Measurements from ENCODE around the gene DUSP9.
"Not testable (repeated sequence)": the region's sequence is repeated elsewhere in the genome, so short reads cannot be mapped to it uniquely, and the experiment has no call there.

The DUSP9 gene

GRCh38 chrX:153672531-153673427 lies 25.8 kb downstream of the DUSP9 start:
- DNase-seq (ENCODE audit: low spot score), result no peak

- no peak for DNase-seq (ENCODE audit: low spot score)
Measured at GRCh38 chrX:153673428-153674218, 26.6 kb downstream of the DUSP9 start, which contains the start of gene PNCK. Gene PNCK, minus strand, starts transcription at chrX:153673813. Its CDS starts 737 bp downstream, at chrX:153673076.

- no peak for DNase-seq (ENCODE audit: low spot score)
Measured at GRCh38 chrX:153674219-153674851, 27.3 kb downstream of the DUSP9 start.

- DNase-seq (ENCODE audit: low spot score), result no peak
Measured at GRCh38 chrX:153681175-153681574, 34.2 kb downstream of the DUSP9 start.

- DNase-seq (ENCODE audit: low spot score), result not testable (repeated sequence)
Measured at GRCh38 chrX:153683486-153683885, 36.5 kb downstream of the DUSP9 start.

GRCh38 chrX:153684467-153685155 lies 37.6 kb downstream of the DUSP9 start:
- DNase-seq (ENCODE audit: low spot score), result no peak

GRCh38 chrX:153685156-153685536 lies 38.1 kb downstream of the DUSP9 start:
- DNase-seq (ENCODE audit: low spot score), result no peak

- DNase-seq (ENCODE audit: low spot score), result no peak
Measured at GRCh38 chrX:153685751-153686696, 39.0 kb downstream of the DUSP9 start.

- DNase-seq (ENCODE audit: low spot score), result no peak
Measured at GRCh38 chrX:153686711-153687110, 39.7 kb downstream of the DUSP9 start.

GRCh38 chrX:153687121-153688039 lies 40.4 kb downstream of the DUSP9 start, which contains the start of gene SLC6A8:
Gene SLC6A8, plus strand, starts transcription at chrX:153687926. Its CDS starts 649 bp downstream, at chrX:153688575.
- DNase-seq (ENCODE audit: low spot score), result peak; percentile 72

GRCh38 chrX:153688071-153688470 lies 41.1 kb downstream of the DUSP9 start:
- DNase-seq (ENCODE audit: low spot score), result no peak

- DNase-seq (ENCODE audit: low spot score), result no peak
Measured at GRCh38 chrX:153688506-153688905, 41.5 kb downstream of the DUSP9 start.

GRCh38 chrX:153688911-153689590 lies 42.0 kb downstream of the DUSP9 start:
- DNase-seq (ENCODE audit: low spot score), result peak; percentile 45

GRCh38 chrX:153689654-153690465 lies 42.9 kb downstream of the DUSP9 start:
- peak; percentile 46 for DNase-seq (ENCODE audit: low spot score)

- DNase-seq (ENCODE audit: low spot score), result no peak
Measured at GRCh38 chrX:153690466-153690865, 43.5 kb downstream of the DUSP9 start.

GRCh38 chrX:153691032-153691827 lies 44.2 kb downstream of the DUSP9 start:
- not testable (repeated sequence) for DNase-seq (ENCODE audit: low spot score)

GRCh38 chrX:153692003-153692402 lies 45.0 kb downstream of the DUSP9 start:
- no peak for DNase-seq (ENCODE audit: low spot score)

Data from kidney tubule cell (primary cell).